HCT116 (cell line): ENCODE results near the gene DKK1. TPM values are rescaled to one million over a fixed set of nuclear protein-coding genes. Genes with fewer than 3 reads are reported as not detected.

Experiments
- ATAC-seq: fragments of 200-7000 bp; cut with Tn5 transposase; 2 replicates; pipeline ENCODE4 v1.9.1; 2020; ENCODE audit warnings: mild to moderate bottlenecking, moderate library complexity
- BruUV-seq: library from RNA; stranded (reverse); fragments of 400-500 nt; replicated peaks from 2 replicates; lab custom pipeline; 2021; lab: Mats Ljungman, UMichigan
- CTCF ChIA-PET: fragments of 300-600 bp; sonication (Branson Sonifier 250); formaldehyde crosslinking; loops from one replicate; lab custom pipeline; 2021; ENCODE audit warnings: antibody characterized with exemption; lab: Charles Lee
- POLR2A ChIA-PET: fragments of 300-600, 350-600 bp; sonication (Branson Sonifier 250); formaldehyde crosslinking; loops from one replicate; lab custom pipeline; 2021; ENCODE audit warnings: antibody characterized with exemption; lab: Charles Lee
- RAD21 ChIA-PET, 2 experiments: fragments of 300-600 bp; sonication (Branson Sonifier 250); formaldehyde crosslinking; loops; one replicate each; lab custom pipeline; 2023; ENCODE audit warnings: low total read pairs in 2 of 2; ENCODE audit not compliant: uncharacterized antibody in 2 of 2, unreplicated experiment in 2 of 2, low non-redundant PET in 1 of 2; lab: Charles Lee
- DNase-seq: peaks from one replicate; pipeline ENCODE4 v3.0.0-alpha.2; 2010; ENCODE audit warnings: low read depth, low spot score
- H2AFZ ChIP-seq: fragments of 200-600 bp; shearing (Covaris generic), sonication (generic); 2 replicates; pipeline ENCODE4 v1.6.1; 2017; ENCODE audit warnings: low read depth, mixed run types, mixed read lengths, antibody characterized with exemption, low read length; ENCODE audit not compliant: poor library complexity, severe bottlenecking
- H3K27ac ChIP-seq: 2 replicates; pipeline ENCODE4 v1.5.1; 2012; ENCODE audit warnings: low read depth, low read length
- H3K27me3 ChIP-seq: fragments of 200-600 bp; sonication (generic); 2 replicates; pipeline ENCODE4 v1.6.1; 2016; ENCODE audit warnings: mixed run types, low read length, mixed read lengths; ENCODE audit not compliant: insufficient read depth
- H3K36me3 ChIP-seq, 2 experiments: fragments of 200-500 bp in 1 of 2; fragments of 200-600 bp in 1 of 2; sonication (Bioruptor generic) in 1 of 2; sonication (generic) in 1 of 2; 2 replicates each; pipeline versions ENCODE4 v1.5.1 to v1.6.1; 2014 to 2016; ENCODE audit warnings: low read length in 2 of 2, inconsistent platforms in 1 of 2, mixed read lengths in 1 of 2, mixed run types in 1 of 2; ENCODE audit not compliant: insufficient read depth in 2 of 2, control insufficient read depth in 1 of 2
- H3K4me1 ChIP-seq, 2 experiments: fragments of 200-600 bp in 1 of 2; sonication (generic) in 1 of 2; 2 replicates each; pipeline versions ENCODE4 v1.5.1 to v1.6.1; 2012 to 2017; ENCODE audit warnings: low read length in 2 of 2, inconsistent platforms in 1 of 2, mild to moderate bottlenecking in 1 of 2, mixed read lengths in 1 of 2, mixed run types in 1 of 2, moderate library complexity in 1 of 2; ENCODE audit not compliant: insufficient read depth in 2 of 2, control insufficient read depth in 1 of 2
- H3K4me2 ChIP-seq: fragments of 200-600 bp; sonication (generic); 2 replicates; pipeline ENCODE4 v1.6.1; 2017; ENCODE audit warnings: mixed run types, low read length, mixed read lengths
- H3K4me3 ChIP-seq, 2 experiments: fragments of 200-600 bp in 1 of 2; sonication (generic) in 1 of 2; replicated peaks in 1 of 2; 2 replicates each; pipeline ENCODE4 v1.5.1; 2011 to 2016; ENCODE audit warnings: low read length in 2 of 2, control low read depth in 1 of 2, low read depth in 1 of 2, mild to moderate bottlenecking in 1 of 2, mixed read lengths in 1 of 2, mixed run types in 1 of 2
- H3K79me2 ChIP-seq: fragments of 200-600 bp; sonication (generic); 2 replicates; pipeline ENCODE4 v1.6.1; 2017; ENCODE audit warnings: mild to moderate bottlenecking, mixed run types, low read length, moderate library complexity, mixed read lengths; ENCODE audit not compliant: insufficient read depth
- H3K9ac ChIP-seq: fragments of 200-600 bp; sonication (generic); 2 replicates; pipeline ENCODE4 v1.6.1; 2016; ENCODE audit warnings: low read length, mixed read lengths
- H3K9me2 ChIP-seq: fragments of 200-600 bp; sonication (generic), shearing (Covaris generic); 2 replicates; pipeline ENCODE4 v1.6.1; 2017; ENCODE audit warnings: mixed run types, mild to moderate bottlenecking, moderate library complexity; ENCODE audit not compliant: insufficient read depth
- H3K9me3 ChIP-seq, 2 experiments: fragments of 200-500 bp in 1 of 2; fragments of 200-600 bp in 1 of 2; sonication (Bioruptor generic) in 1 of 2; sonication (generic) in 1 of 2; 2 replicates each; pipeline ENCODE4 v1.6.1; 2014 to 2017; ENCODE audit warnings: low read length in 2 of 2, mixed read lengths in 2 of 2, inconsistent platforms in 1 of 2, low read depth in 1 of 2, mild to moderate bottlenecking in 1 of 2, mixed run types in 1 of 2, moderate library complexity in 1 of 2; ENCODE audit not compliant: control insufficient read depth in 1 of 2, insufficient read depth in 1 of 2
- H4K20me1 ChIP-seq: fragments of 200-600 bp; sonication (generic), shearing (Covaris generic); 2 replicates; pipeline ENCODE4 v1.6.1; 2017; ENCODE audit warnings: mixed run types, mild to moderate bottlenecking, moderate library complexity; ENCODE audit not compliant: insufficient read depth
- ATF3 ChIP-seq: IDR thresholded peaks from 2 replicates; pipeline ENCODE4 v1.6.1; 2012
- CBX3 ChIP-seq: IDR thresholded peaks from 2 replicates; pipeline ENCODE4 v1.6.1; 2012; ENCODE audit warnings: low read depth
- CEBPB ChIP-seq: IDR thresholded peaks from 2 replicates; pipeline ENCODE4 v1.6.1; 2012; ENCODE audit warnings: low read depth
- CTCF ChIP-seq, 3 experiments: fragments of 200-600 bp in 1 of 3; sonication (generic) in 1 of 3; IDR thresholded peaks in 2 of 3; conservative IDR thresholded peaks in 1 of 3; 2 replicates each; pipeline ENCODE4 v1.5.1; 2012 to 2017; ENCODE audit warnings: low read depth in 2 of 3, low read length in 2 of 3, antibody characterized with exemption in 1 of 3, borderline replicate concordance in 1 of 3, control low read depth in 1 of 3, mild to moderate bottlenecking in 1 of 3, mixed read lengths in 1 of 3, mixed run types in 1 of 3, moderate library complexity in 1 of 3; ENCODE audit not compliant: insufficient read depth in 1 of 3
- EZH2 ChIP-seq: fragments of 200-600 bp; sonication (generic); IDR thresholded peaks from 2 replicates; pipeline ENCODE4 v1.6.1; 2017; ENCODE audit warnings: antibody characterized with exemption, mixed run types
- FOSL1 ChIP-seq: IDR thresholded peaks from 2 replicates; pipeline ENCODE4 v1.6.1; 2012; ENCODE audit warnings: low read depth
- MAX ChIP-seq: IDR thresholded peaks from 2 replicates; pipeline ENCODE4 v1.6.1; 2012
- POLR2A ChIP-seq: IDR thresholded peaks from 2 replicates; pipeline ENCODE4 v1.7.0; 2011; ENCODE audit warnings: borderline replicate concordance; ENCODE audit not compliant: insufficient read depth, insufficient read length; ENCODE audit errors: extremely low read depth
- POLR2AphosphoS5 ChIP-seq: IDR thresholded peaks from 2 replicates; pipeline ENCODE4 v1.6.1; 2011; ENCODE audit warnings: mild to moderate bottlenecking, low read depth, low read length, moderate library complexity
- REST ChIP-seq: IDR thresholded peaks from 2 replicates; pipeline ENCODE4 v1.6.1; 2012; ENCODE audit warnings: low read depth
- SIN3A ChIP-seq: IDR thresholded peaks from 2 replicates; pipeline ENCODE4 v1.6.1; 2012; ENCODE audit warnings: low read depth
- SP1 ChIP-seq: IDR thresholded peaks from 2 replicates; pipeline ENCODE4 v1.6.1; 2012; ENCODE audit warnings: low read depth
- TCF7L2 ChIP-seq: IDR thresholded peaks from 2 replicates; pipeline ENCODE4 v1.7.0; 2011; ENCODE audit warnings: borderline replicate concordance, inconsistent platforms; ENCODE audit not compliant: insufficient read depth, insufficient read length; ENCODE audit errors: extremely low read depth
- YY1 ChIP-seq: IDR thresholded peaks from 2 replicates; pipeline ENCODE4 v1.6.1; 2011; ENCODE audit warnings: low read length, low read depth, moderate library complexity, mild to moderate bottlenecking; ENCODE audit not compliant: insufficient replicate concordance; ENCODE audit errors: extremely low read depth
- ZBTB33 ChIP-seq: IDR thresholded peaks from 2 replicates; pipeline ENCODE4 v1.6.1; 2011; ENCODE audit warnings: mild to moderate bottlenecking, low read length, moderate library complexity; ENCODE audit not compliant: insufficient replicate concordance; ENCODE audit errors: extremely low read depth
- ZFX ChIP-seq: fragments of 450-650 bp; IDR thresholded peaks from 2 replicates; pipeline ENCODE4 v1.6.1; 2017
- ZNF274 ChIP-seq: fragments of 200-500 bp; sonication (Bioruptor generic); IDR thresholded peaks from 2 replicates; pipeline ENCODE4 v1.6.1; 2014; ENCODE audit warnings: mild to moderate bottlenecking, low read depth, low read length, inconsistent platforms
- intact Hi-C: fragments of 100-400 bp; cut with micrococcal nuclease; formaldehyde crosslinking; loops from 2 replicates; pipeline ENCODE4 v1.10.0; 2022
- total RNA-seq: library from RNA; stranded (reverse); gene quantifications from one replicate; pipeline ENCODE4 v1.2.1, GENCODE V29; 2021; ENCODE audit not compliant: unreplicated experiment

The DKK1 gene
- total RNA-seq, 1 experiment from 2014 or later: 315 TPM

- H3K27ac ChIP-seq: no peak overlapping the region
- DNase-seq: no peak
- H3K27me3 ChIP-seq: no peaks in the 10 kb centered on the region
- no peak overlapping the region for H3K4me2 ChIP-seq
- H4K20me1 ChIP-seq: no peaks in the 10 kb centered on the region
- ChIA-PET CTCF (no interaction called here), RAD21 (no interaction called here), POLR2A (interaction anchor here (0.6 kb wide), 1 partner anchor 48 kb away, joined by 3 read pairs; no protein-coding TSS in a partner anchor)
- H3K9me2 ChIP-seq: no peaks in the 10 kb centered on the region
- no peaks in the 10 kb centered on the region for H3K36me3 ChIP-seq
- no peaks in the 10 kb centered on the region for H3K4me1 ChIP-seq
- no TSS peak for BruUV-seq
- ATAC-seq: no peak
- H3K9ac ChIP-seq: no peak overlapping the region
- intact Hi-C loops: no loop called here
- TF ChIP-seq SP1 (no peak), CTCF (IDR thresholded peaks at IDR 0.05 in 2 of 3, conservative IDR thresholded peaks at IDR 0.05 in 1 of 3; ENCODE audit: borderline replicate concordance in 1 of 3, insufficient read depth in 1 of 3, low read depth in 2 of 3, low read length in 2 of 3) (no peak), SIN3A (no peak), EZH2 (no peak), TCF7L2 (no peak), YY1 (no peak), CBX3 (no peak), ATF3 (no peak), ZBTB33 (no peak), REST (no peak), ZNF274 (no peak), POLR2A (no peak), MAX (no peak), CEBPB (no peak), POLR2AphosphoS5 (no peak), ZFX (no peak), FOSL1 (no peak)
- H3K79me2 ChIP-seq: no peaks in the 10 kb centered on the region
- no peaks in the 10 kb centered on the region for H3K9me3 ChIP-seq
- no peak overlapping the region for H2AFZ ChIP-seq
- no peak overlapping the region for H3K4me3 ChIP-seq
Measured at GRCh38 chr10:52280051-52280450, 34.0 kb upstream of the DKK1 start.
